DMS79 treated with DMSO at 0.1 percent for 48 hours (cell line): ENCODE results near the gene MICAL2.

Experiments
- DNase-seq: peaks from one replicate; lab custom pipeline; 2025; lab: John Stamatoyannopoulos, UW

The MICAL2 gene

GRCh38 chr11:12156301-12157140 lies 46.1 kb downstream of the MICAL2 start:
- DNase-seq, result no peak

- DNase-seq, result no peak
Measured at GRCh38 chr11:12157241-12157661, 46.9 kb downstream of the MICAL2 start.

- no peak for DNase-seq
Measured at GRCh38 chr11:12158909-12159308, 48.5 kb downstream of the MICAL2 start.

GRCh38 chr11:12159351-12160099 lies 49.1 kb downstream of the MICAL2 start:
- no peak for DNase-seq

GRCh38 chr11:12160231-12160630 lies 49.8 kb downstream of the MICAL2 start:
- no peak for DNase-seq

- DNase-seq, result peak; percentile 47
Measured at GRCh38 chr11:12160680-12161079, 50.3 kb downstream of the MICAL2 start.

- no peak for DNase-seq
Measured at GRCh38 chr11:12161137-12161536, 50.7 kb downstream of the MICAL2 start.

GRCh38 chr11:12161603-12162350 lies 51.4 kb downstream of the MICAL2 start:
- DNase-seq, result no peak

GRCh38 chr11:12162652-12163051 lies 52.3 kb downstream of the MICAL2 start:
- DNase-seq, result no peak

- DNase-seq, result no peak
Measured at GRCh38 chr11:12163181-12163941, 53.0 kb downstream of the MICAL2 start.

- no peak for DNase-seq
Measured at GRCh38 chr11:12164061-12165014, 53.9 kb downstream of the MICAL2 start.

- DNase-seq, result peak; percentile 28
Measured at GRCh38 chr11:12165237-12165875, 55.0 kb downstream of the MICAL2 start.

GRCh38 chr11:12166299-12167060 lies 56.1 kb downstream of the MICAL2 start:
- DNase-seq, result no peak

- peak; percentile 48 for DNase-seq
Measured at GRCh38 chr11:12167061-12168000, 56.9 kb downstream of the MICAL2 start.

GRCh38 chr11:12168114-12168513 lies 57.7 kb downstream of the MICAL2 start:
- DNase-seq, result no peak

GRCh38 chr11:12169822-12170221 lies 59.4 kb downstream of the MICAL2 start:
- DNase-seq, result no peak

GRCh38 chr11:12170501-12170900 lies 60.1 kb downstream of the MICAL2 start:
- DNase-seq, result no peak

- no peak for DNase-seq
Measured at GRCh38 chr11:12170984-12171383, 60.6 kb downstream of the MICAL2 start.
